ENCODE data around the gene SIPA1. TPM values are rescaled to one million over a fixed set of nuclear protein-coding genes. Genes with fewer than 3 reads are reported as not detected.
A peak's percentile ranks its signal among the peaks of the same experiment; 100 is the strongest.

The SIPA1 gene
- total and polyA plus RNA-seq, 2 of the 8 experiments (the other 6 are each of a cell fraction or from before 2014, with no cell fraction given), result 35.3 to 72.2 TPM

- peak overlapping the region; percentile 43 to 70 (median 68); a peak in 6 of 7 replicates for H3K9ac ChIP-seq (replicated peaks in 1 of 4; ENCODE audit: extremely low read depth in 1 of 4, low read depth in 3 of 4, low read length in 3 of 4)
- FAIRE-seq (no peak), DNase-seq (ENCODE audit: low read depth in 1 of 2, low spot score in 2 of 2) (no peak)
- H2AK5ac ChIP-seq (ENCODE audit: low read depth, low read length), result no peak overlapping the region
- peak overlapping the region; percentile 16; the same call in 1 of the 2 replicates for H2BK5ac ChIP-seq (ENCODE audit: low read depth, low read length)
- no peaks in the 10 kb centered on the region for H3K9me3 ChIP-seq (ENCODE audit: insufficient read depth in 2 of 2, low read depth in 1 of 2, low read length in 1 of 2)
- no peak overlapping the region for H2BK120ac ChIP-seq (replicated peaks; ENCODE audit: low read depth, low read length)
- no peak overlapping the region for H2AFZ ChIP-seq (ENCODE audit: low read length)
- peaks cover 1 to 11% (median 7%) of the 10 kb centered on the region in 4 experiments; a peak in 3 of 8 replicates for H3K36me3 ChIP-seq (ENCODE audit: control insufficient read depth in 2 of 4, insufficient read depth in 4 of 4, low read length in 3 of 4)
- ChIA-PET CTCF (ENCODE audit: partially characterized antibody) (interaction anchor here (0.6 to 3.8 kb wide), 10 partner anchors 9 to 200 kb away, joined by 3 to 30 read pairs (median 3); no protein-coding TSS in a partner anchor), POLR2A (ENCODE audit: partially characterized antibody) (interaction anchor here (0.8 to 4.4 kb wide), 14 partner anchors 10 to 240 kb away, joined by 3 to 41 read pairs (median 4); partner anchors contain the start of genes FAM89B, KCNK7, NEAT1 and SIPA1)
- H3K18ac ChIP-seq (ENCODE audit: extremely low read depth, low read length), result no peak overlapping the region; the same call in 1 of the 2 replicates
- H3K79me2 ChIP-seq (ENCODE audit: control insufficient read depth in 1 of 2, insufficient read depth in 2 of 2, low read length in 2 of 2), result peaks cover 11 to 27% of the 10 kb centered on the region in 2 experiments
- peaks cover 32% of the 10 kb centered on the region for H3K79me1 ChIP-seq (ENCODE audit: low read depth, low read length)
- peak overlapping the region; percentile 69 to 87 for H3K4me2 ChIP-seq (ENCODE audit: insufficient read depth in 1 of 2, low read depth in 2 of 2, low read length in 2 of 2)
- H2BK15ac ChIP-seq (ENCODE audit: low read length), result no peak overlapping the region; the same call in 1 of the 2 replicates
- H2BK12ac ChIP-seq (ENCODE audit: low read depth, low read length), result no peak overlapping the region
- no peak overlapping the region for H3K23ac ChIP-seq (ENCODE audit: insufficient read length)
- peak overlapping the region; percentile 63 to 88 (median 86) for H3K4me3 ChIP-seq (ENCODE audit: extremely low read depth in 1 of 4, insufficient read depth in 2 of 4, low read depth in 3 of 4, low read length in 4 of 4)
- no peak overlapping the region for H3K4ac ChIP-seq (replicated peaks; ENCODE audit: insufficient read length, low read depth, low read length)
- peak overlapping the region; percentile 16 for H4K5ac ChIP-seq (ENCODE audit: insufficient read length, low read depth, low read length)
- TF ChIP-seq PHF8 (conservative IDR thresholded peaks at IDR 0.05; ENCODE audit: low read depth, low read length) (no peak), SP2 (IDR thresholded peaks at IDR 0.05; ENCODE audit: low read length) (no peak), SAP30 (IDR thresholded peaks at IDR 0.05; ENCODE audit: insufficient read depth, insufficient replicate concordance, low read length) (no peak)
- H3K14ac ChIP-seq (ENCODE audit: insufficient read length), result no peak overlapping the region
- H3K4me1 ChIP-seq (replicated peaks in 1 of 4; ENCODE audit: control insufficient read depth in 3 of 4, insufficient read depth in 4 of 4, low read length in 3 of 4), result peaks cover 0 to 21% (median 11%) of the 10 kb centered on the region in 4 experiments; a peak in 5 of 7 replicates
- H4K91ac ChIP-seq (replicated peaks; ENCODE audit: insufficient read length, low read length), result peak overlapping the region; percentile 18
- peaks cover 16% of the 10 kb centered on the region for H3K23me2 ChIP-seq (ENCODE audit: low read depth, low read length)
- H4K20me1 ChIP-seq (replicated peaks in 1 of 2; ENCODE audit: control insufficient read depth in 1 of 2, insufficient read depth in 2 of 2, low read length in 2 of 2), result peaks cover 8 to 25% of the 10 kb centered on the region in 2 experiments
- 70% methylated on average over 37 of the region's 43 CpGs; no CpG with 5 or more reads in 1 of the 2 experiments for WGBS, 2 experiments (ENCODE audit: extremely low coverage in 1 of 2, insufficient coverage in 1 of 2, insufficient read length in 1 of 2, insufficient replicate concordance in 2 of 2, low coverage in 1 of 2, low lambda C conversion rate in 2 of 2, missing lambda C conversion rate in 1 of 2)
- H4K8ac ChIP-seq (ENCODE audit: extremely low read depth, insufficient read depth, low read length), result peak overlapping the region; percentile 45; the same call in 1 of the 2 replicates
- H2BK20ac ChIP-seq (ENCODE audit: low read length), result no peak overlapping the region
- no peaks in the 10 kb centered on the region for H3K27me3 ChIP-seq (replicated peaks in 1 of 4; ENCODE audit: control insufficient read depth in 3 of 4, extremely low read depth in 1 of 4, insufficient read depth in 3 of 4, low read length in 3 of 4)
- peak overlapping the region; percentile 52 for H3K56ac ChIP-seq (replicated peaks; ENCODE audit: insufficient read length, low read depth, low read length)
- H3K27ac ChIP-seq (ENCODE audit: low read depth, low read length), result peak overlapping the region; percentile 43
These were observed 24.6 kb upstream of the SIPA1 start for GRCh38 chr11:65613091-65613928.

All from H1 (cell line).